Osteocyte (in vitro differentiated cells): ENCODE data around the gene GBGT1. TPM values are rescaled to one million over a fixed set of nuclear protein-coding genes. Genes with fewer than 3 reads are reported as not detected.
A peak's percentile ranks its signal among the peaks of the same experiment; 100 is the strongest.

Experiments
- DNase-seq: peaks from one replicate; pipeline ENCODE4 v3.0.0; 2021; ENCODE audit warnings: mixed read lengths; ENCODE audit not compliant: unreplicated experiment; ENCODE audit errors: extremely low spot score
- H3K27ac Mint-ChIP-seq: one replicate; pipeline ENCODE4 v1.8.0; 2021; ENCODE audit warnings: mild to moderate bottlenecking, mixed read lengths; ENCODE audit not compliant: unreplicated experiment
- H3K27me3 Mint-ChIP-seq: one replicate; pipeline ENCODE4 v1.8.0; 2021; ENCODE audit warnings: mixed read lengths; ENCODE audit not compliant: unreplicated experiment
- H3K36me3 Mint-ChIP-seq: one replicate; pipeline ENCODE4 v1.8.0; 2021; ENCODE audit warnings: mixed read lengths; ENCODE audit not compliant: unreplicated experiment
- H3K4me1 Mint-ChIP-seq: one replicate; pipeline ENCODE4 v1.8.0; 2021; ENCODE audit warnings: mixed read lengths; ENCODE audit not compliant: unreplicated experiment
- H3K4me3 Mint-ChIP-seq: one replicate; pipeline ENCODE4 v1.8.0; 2021; ENCODE audit warnings: mild to moderate bottlenecking, moderate library complexity, mixed read lengths; ENCODE audit not compliant: unreplicated experiment
- H3K9me3 Mint-ChIP-seq: one replicate; pipeline ENCODE4 v1.8.0; 2021; ENCODE audit warnings: mixed read lengths; ENCODE audit not compliant: unreplicated experiment
- total RNA-seq: library from RNA; stranded (reverse); gene quantifications from 2 replicates; pipeline ENCODE4 v1.2.1, GENCODE V29; 2021
- TF ChIP-seq, protein P1 (sequence below): fragments of 200-600 bp; sonication (generic); IDR thresholded peaks from 2 replicates; pipeline ENCODE4 v1.5.0; 2021; ENCODE audit warnings: antibody characterized with exemption, mild to moderate bottlenecking, moderate library complexity

GBGT1 gene
- total RNA-seq, 1 donor from 2014 or later: 4.1 TPM

- peak overlapping the region; percentile 82 for H3K4me3 Mint-ChIP-seq
Observed at GRCh38 chr9:133147412-133148198, 16.1 kb downstream of the GBGT1 start.

GRCh38 chr9:133146746-133147411, 16.8 kb downstream of the GBGT1 start:
- Mint-ChIP-seq H3K27ac (no peak overlapping the region), H3K27me3 (no peaks in the 10 kb centered on the region), H3K4me1 (peaks cover 31% of the 10 kb centered on the region), H3K9me3 (no peaks in the 10 kb centered on the region), H3K4me3 (peak overlapping the region; percentile 82), H3K36me3 (no peaks in the 10 kb centered on the region)
- TF ChIP-seq, protein P1, sequence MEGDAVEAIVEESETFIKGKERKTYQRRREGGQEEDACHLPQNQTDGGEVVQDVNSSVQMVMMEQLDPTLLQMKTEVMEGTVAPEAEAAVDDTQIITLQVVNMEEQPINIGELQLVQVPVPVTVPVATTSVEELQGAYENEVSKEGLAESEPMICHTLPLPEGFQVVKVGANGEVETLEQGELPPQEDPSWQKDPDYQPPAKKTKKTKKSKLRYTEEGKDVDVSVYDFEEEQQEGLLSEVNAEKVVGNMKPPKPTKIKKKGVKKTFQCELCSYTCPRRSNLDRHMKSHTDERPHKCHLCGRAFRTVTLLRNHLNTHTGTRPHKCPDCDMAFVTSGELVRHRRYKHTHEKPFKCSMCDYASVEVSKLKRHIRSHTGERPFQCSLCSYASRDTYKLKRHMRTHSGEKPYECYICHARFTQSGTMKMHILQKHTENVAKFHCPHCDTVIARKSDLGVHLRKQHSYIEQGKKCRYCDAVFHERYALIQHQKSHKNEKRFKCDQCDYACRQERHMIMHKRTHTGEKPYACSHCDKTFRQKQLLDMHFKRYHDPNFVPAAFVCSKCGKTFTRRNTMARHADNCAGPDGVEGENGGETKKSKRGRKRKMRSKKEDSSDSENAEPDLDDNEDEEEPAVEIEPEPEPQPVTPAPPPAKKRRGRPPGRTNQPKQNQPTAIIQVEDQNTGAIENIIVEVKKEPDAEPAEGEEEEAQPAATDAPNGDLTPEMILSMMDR: no peak
- DNase-seq: no peak

More at GRCh38 chr9:133147412-133148198, 16.1 kb downstream of the GBGT1 start:
- DNase-seq: peak; percentile 90
- Mint-ChIP-seq H3K27ac (peak overlapping the region; percentile 77), H3K4me1 (peaks cover 31% of the 10 kb centered on the region), H3K27me3 (no peaks in the 10 kb centered on the region), H3K36me3 (no peaks in the 10 kb centered on the region), H3K9me3 (no peaks in the 10 kb centered on the region)
- TF ChIP-seq, protein P1: peak; percentile 97

- Mint-ChIP-seq H3K27ac (no peak overlapping the region), H3K4me3 (no peak overlapping the region), H3K9me3 (no peaks in the 10 kb centered on the region), H3K27me3 (no peaks in the 10 kb centered on the region), H3K4me1 (peaks cover 34% of the 10 kb centered on the region), H3K36me3 (no peaks in the 10 kb centered on the region)
- TF ChIP-seq, protein P1: no peak
- DNase-seq: no peak
Observed at GRCh38 chr9:133144904-133145851, 18.5 kb downstream of the GBGT1 start.

DNA sequence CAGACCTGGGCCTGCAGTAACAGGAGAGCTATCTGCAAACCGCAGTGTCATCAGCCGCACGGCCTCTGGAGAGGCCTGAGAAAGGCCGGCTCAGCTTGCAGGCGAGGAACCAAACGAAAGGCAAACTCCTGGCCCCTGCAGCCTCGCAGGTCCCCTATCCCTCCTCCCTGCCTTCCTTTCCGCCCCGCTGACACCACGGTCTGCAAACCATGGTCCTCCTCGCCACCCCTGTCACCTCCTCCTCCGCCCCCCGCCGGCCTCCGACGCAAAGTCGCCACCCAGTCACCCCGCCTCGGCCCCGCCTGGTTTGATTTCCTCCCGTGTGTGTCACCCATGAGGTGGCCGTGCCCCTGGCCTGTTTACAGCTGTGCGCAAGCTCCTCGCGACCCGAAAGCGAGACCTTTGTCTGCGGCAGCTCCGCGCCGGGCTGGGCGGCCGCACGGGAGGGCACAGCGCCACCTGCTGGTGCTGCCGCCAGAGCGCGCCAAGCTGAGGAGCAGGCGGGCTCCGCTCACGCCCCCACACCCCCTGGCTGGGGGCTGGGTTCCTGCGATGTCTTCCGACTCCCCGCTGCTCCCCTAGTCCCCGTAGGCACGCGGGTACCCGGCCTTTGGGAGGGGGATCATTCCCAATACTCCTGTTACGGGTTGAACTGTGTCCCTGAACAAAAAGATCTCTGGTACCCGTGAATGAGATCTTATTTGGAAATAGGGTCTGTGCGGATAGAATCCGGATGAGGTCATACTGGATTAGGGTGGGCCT, 19.4 kb downstream of the GBGT1 start:
- Mint-ChIP-seq H3K9me3 (no peaks in the 10 kb centered on the region), H3K27ac (no peak overlapping the region), H3K36me3 (no peaks in the 10 kb centered on the region), H3K4me3 (peak overlapping the region; percentile 68), H3K4me1 (peaks cover 34% of the 10 kb centered on the region), H3K27me3 (no peaks in the 10 kb centered on the region)
- TF ChIP-seq, protein P1: peak; percentile 100
- DNase-seq: peak; percentile 91
